Epithelial cell of proximal tubule (primary cell): ENCODE results near the gene ANKRD44. TPM values are rescaled to one million over a fixed set of nuclear protein-coding genes. Genes with fewer than 3 reads are reported as not detected.

Experiments used
- DNase-seq: peaks from one replicate; pipeline ENCODE4 v3.0.0-alpha.2; 2011; ENCODE audit warnings: low read depth
- H3K4me3 ChIP-seq: 2 replicates; pipeline ENCODE4 v1.5.1; 2011; ENCODE audit warnings: low read depth, mild to moderate bottlenecking, low read length
- CTCF ChIP-seq: conservative IDR thresholded peaks from 2 replicates; pipeline ENCODE4 v1.5.1; 2012; ENCODE audit warnings: low read depth, mild to moderate bottlenecking, low read length
- total RNA-seq: library from RNA; depleted of rRNA; stranded (reverse); fragments of >200 nt; gene quantifications from 2 replicates; pipeline ENCODE4 v1.2.3, GENCODE V29; 2015

ANKRD44 gene
- total RNA-seq, 1 donor from 2014 or later, result 1.7 TPM

- H3K4me3 ChIP-seq, result no peak overlapping the region
- DNase-seq, result no peak
- peak; percentile 86 for TF ChIP-seq CTCF
These were observed 141.9 kb downstream of the ANKRD44 start for GRCh38 chr2:197168705-197169104.

- TF ChIP-seq CTCF, result no peak
- DNase-seq, result no peak
- no peak overlapping the region for H3K4me3 ChIP-seq
These were observed 142.8 kb downstream of the ANKRD44 start for GRCh38 chr2:197167608-197168314.

GRCh38 chr2:197165020-197165419 lies 145.6 kb downstream of the ANKRD44 start:
- TF ChIP-seq CTCF, result no peak
- H3K4me3 ChIP-seq, result no peak overlapping the region
- no peak for DNase-seq

- H3K4me3 ChIP-seq, result no peak overlapping the region
- TF ChIP-seq CTCF, result no peak
- no peak for DNase-seq
These were observed 146.3 kb downstream of the ANKRD44 start for GRCh38 chr2:197164141-197164754.

GRCh38 chr2:197163712-197164140 lies 146.9 kb downstream of the ANKRD44 start:
- no peak overlapping the region for H3K4me3 ChIP-seq
- no peak for TF ChIP-seq CTCF
- no peak for DNase-seq

- no peak for TF ChIP-seq CTCF
- H3K4me3 ChIP-seq, result no peak overlapping the region
- DNase-seq, result no peak
These were observed 148.8 kb downstream of the ANKRD44 start for GRCh38 chr2:197161774-197162173.
